ENCODE measurements around the gene HMGXB3.

HMGXB3 gene

DNA sequence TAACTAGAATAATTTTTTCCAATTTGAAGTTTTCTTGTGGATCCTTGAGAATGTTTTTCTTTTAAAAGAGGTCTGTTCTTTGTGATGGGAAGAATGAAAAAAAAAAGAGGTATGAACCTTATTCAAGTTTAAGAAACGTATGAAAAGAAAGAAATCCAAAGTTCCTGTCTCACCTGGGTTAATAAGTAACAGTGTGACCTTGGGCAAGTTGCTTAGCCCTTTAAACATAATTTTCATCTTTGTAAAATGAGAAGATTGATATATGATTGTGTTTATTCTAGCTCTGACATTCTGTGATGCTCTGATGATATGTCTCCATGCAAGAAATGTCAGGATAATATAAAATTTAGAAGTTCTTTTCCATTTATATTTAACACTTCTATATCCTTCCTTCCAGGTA is 20.6 kb upstream of the HMGXB3 start:
- no peaks in the 10 kb centered on the region for H4K20me1 ChIP-seq (ENCODE audit: insufficient read depth, low read length)
- no peak overlapping the region for H3K9ac ChIP-seq (ENCODE audit: low read length)
- no peak for DNase-seq
- no peaks in the 10 kb centered on the region for H3K36me3 ChIP-seq (replicated peaks; ENCODE audit: insufficient read depth, low read length)
- no peak overlapping the region for H2AFZ ChIP-seq (ENCODE audit: low read length)
- no peaks in the 10 kb centered on the region for H3F3A ChIP-seq (ENCODE audit: insufficient read depth, low read length)
- no peak overlapping the region for H3K4me2 ChIP-seq (ENCODE audit: low read depth, low read length)
- H3K9me2 ChIP-seq (replicated peaks; ENCODE audit: insufficient read depth, low read length) = no peaks in the 10 kb centered on the region
- H3K4me3 ChIP-seq (ENCODE audit: low read length) = no peak overlapping the region
- no peaks in the 10 kb centered on the region for H3K4me1 ChIP-seq (ENCODE audit: low read length)
- no peaks in the 10 kb centered on the region for H3K9me3 ChIP-seq (replicated peaks; ENCODE audit: insufficient read depth, low read length)
- TF ChIP-seq CTCF (IDR thresholded peaks at IDR 0.05; ENCODE audit: low read length) (no peak), EZH2phosphoT487 (IDR thresholded peaks at IDR 0.05; ENCODE audit: low read length) (no peak), EZH2 (optimal IDR thresholded peaks at IDR 0.05; ENCODE audit: low read depth, low read length) (no peak)
- no peak overlapping the region for H3K27ac ChIP-seq (ENCODE audit: low read length)
- no peaks in the 10 kb centered on the region for H3K79me2 ChIP-seq (ENCODE audit: low read length)
- no peaks in the 10 kb centered on the region for H3K27me3 ChIP-seq (replicated peaks; ENCODE audit: insufficient read depth, low read length)

- Histone ChIP-seq H3K27me3 (replicated peaks; ENCODE audit: insufficient read depth, low read length) (no peaks in the 10 kb centered on the region), H2AFZ (ENCODE audit: low read length) (no peak overlapping the region), H3K36me3 (replicated peaks; ENCODE audit: insufficient read depth, low read length) (no peaks in the 10 kb centered on the region), H4K20me1 (ENCODE audit: insufficient read depth, low read length) (no peaks in the 10 kb centered on the region), H3K9me3 (replicated peaks; ENCODE audit: insufficient read depth, low read length) (no peaks in the 10 kb centered on the region), H3K4me1 (ENCODE audit: low read length) (no peaks in the 10 kb centered on the region), H3F3A (ENCODE audit: insufficient read depth, low read length) (no peaks in the 10 kb centered on the region), H3K27ac (ENCODE audit: low read length) (no peak overlapping the region), H3K9me2 (replicated peaks; ENCODE audit: insufficient read depth, low read length) (no peaks in the 10 kb centered on the region), H3K4me3 (ENCODE audit: low read length) (no peak overlapping the region), H3K4me2 (ENCODE audit: low read depth, low read length) (no peak overlapping the region), H3K79me2 (ENCODE audit: low read length) (no peaks in the 10 kb centered on the region), H3K9ac (ENCODE audit: low read length) (no peak overlapping the region)
- TF ChIP-seq EZH2phosphoT487 (IDR thresholded peaks at IDR 0.05; ENCODE audit: low read length) = no peak
- TF ChIP-seq CTCF (IDR thresholded peaks at IDR 0.05; ENCODE audit: low read length) = no peak
- TF ChIP-seq EZH2 (optimal IDR thresholded peaks at IDR 0.05; ENCODE audit: low read depth, low read length) = no peak
- no peak for DNase-seq
Observed at GRCh38 chr5:149981206-149981605, 19.3 kb upstream of the HMGXB3 start.

GRCh38 chr5:149982505-149982904 is 18.0 kb upstream of the HMGXB3 start:
- no peak overlapping the region for H3K4me3 ChIP-seq (ENCODE audit: low read length)
- no peak for DNase-seq
- H3K36me3 ChIP-seq (replicated peaks; ENCODE audit: insufficient read depth, low read length) = no peaks in the 10 kb centered on the region
- no peaks in the 10 kb centered on the region for H3K4me1 ChIP-seq (ENCODE audit: low read length)
- H3K27ac ChIP-seq (ENCODE audit: low read length) = no peak overlapping the region
- no peak overlapping the region for H3K9ac ChIP-seq (ENCODE audit: low read length)
- no peak overlapping the region for H2AFZ ChIP-seq (ENCODE audit: low read length)
- H4K20me1 ChIP-seq (ENCODE audit: insufficient read depth, low read length) = no peaks in the 10 kb centered on the region
- TF ChIP-seq EZH2phosphoT487 (IDR thresholded peaks at IDR 0.05; ENCODE audit: low read length) = no peak
- no peaks in the 10 kb centered on the region for H3K79me2 ChIP-seq (ENCODE audit: low read length)
- no peaks in the 10 kb centered on the region for H3K9me3 ChIP-seq (replicated peaks; ENCODE audit: insufficient read depth, low read length)
- no peaks in the 10 kb centered on the region for H3K9me2 ChIP-seq (replicated peaks; ENCODE audit: insufficient read depth, low read length)
- H3K4me2 ChIP-seq (ENCODE audit: low read depth, low read length) = no peak overlapping the region
- H3F3A ChIP-seq (ENCODE audit: insufficient read depth, low read length) = no peaks in the 10 kb centered on the region
- no peaks in the 10 kb centered on the region for H3K27me3 ChIP-seq (replicated peaks; ENCODE audit: insufficient read depth, low read length)

GRCh38 chr5:149988126-149988525 is 12.4 kb upstream of the HMGXB3 start:
- Histone ChIP-seq H3F3A (ENCODE audit: insufficient read depth, low read length) (no peaks in the 10 kb centered on the region), H3K36me3 (replicated peaks; ENCODE audit: insufficient read depth, low read length) (no peaks in the 10 kb centered on the region), H4K20me1 (ENCODE audit: insufficient read depth, low read length) (no peaks in the 10 kb centered on the region), H3K9me2 (replicated peaks; ENCODE audit: insufficient read depth, low read length) (no peaks in the 10 kb centered on the region), H3K4me2 (ENCODE audit: low read depth, low read length) (no peak overlapping the region), H3K27me3 (replicated peaks; ENCODE audit: insufficient read depth, low read length) (no peaks in the 10 kb centered on the region), H3K79me2 (ENCODE audit: low read length) (no peaks in the 10 kb centered on the region), H3K9ac (ENCODE audit: low read length) (no peak overlapping the region), H3K27ac (ENCODE audit: low read length) (no peak overlapping the region), H3K9me3 (replicated peaks; ENCODE audit: insufficient read depth, low read length) (no peaks in the 10 kb centered on the region), H3K4me3 (ENCODE audit: low read length) (no peak overlapping the region), H3K4me1 (ENCODE audit: low read length) (no peaks in the 10 kb centered on the region), H2AFZ (ENCODE audit: low read length) (no peak overlapping the region)
- no peak for DNase-seq
- no peak for TF ChIP-seq CTCF (IDR thresholded peaks at IDR 0.05; ENCODE audit: low read length)
- no peak for TF ChIP-seq EZH2 (optimal IDR thresholded peaks at IDR 0.05; ENCODE audit: low read depth, low read length)
- no peak for TF ChIP-seq EZH2phosphoT487 (IDR thresholded peaks at IDR 0.05; ENCODE audit: low read length)

Measured in MM.1S (cell line).